ENCODE results near the gene SPG7. TPM values are rescaled to one million over a fixed set of nuclear protein-coding genes. Genes with fewer than 3 reads are reported as not detected.

Gene SPG7
- total RNA-seq, 1 experiment from 2014 or later = 160 TPM

- Histone ChIP-seq H4K20me1 (ENCODE audit: insufficient read depth) (no peaks in the 10 kb centered on the region), H3K9me2 (ENCODE audit: insufficient read depth) (no peaks in the 10 kb centered on the region), H3K4me2 (peak overlapping the region; percentile 89; the same call in 1 of the 2 replicates), H3K4me3 (no peak overlapping the region), H3F3A (ENCODE audit: insufficient read depth, low read depth) (peaks cover 43% of the 10 kb centered on the region), H2AFZ (no peak overlapping the region), H3K36me3 (ENCODE audit: low read depth) (peaks cover 6% of the 10 kb centered on the region; the same call in 1 of the 2 replicates), H3K9me3 (ENCODE audit: insufficient read depth, low read depth) (no peaks in the 10 kb centered on the region), H3K27ac (no peak overlapping the region), H3K79me2 (ENCODE audit: low read depth) (peaks cover 9% of the 10 kb centered on the region; the same call in 1 of the 2 replicates), H3K4me1 (replicated peaks; ENCODE audit: insufficient read depth) (peaks cover 21% of the 10 kb centered on the region), H3K27me3 (ENCODE audit: insufficient read depth, low read depth) (no peaks in the 10 kb centered on the region)
- DNase-seq = peak in 1 of 2 experiments; percentile 17
- BruUV-seq (replicated peaks) = no TSS peak
- POLR2A ChIA-PET (ENCODE audit: unreplicated experiment) = no interaction called here
- intact Hi-C loops (cut with micrococcal nuclease; ENCODE audit: unreplicated experiment) = no loop called here
- CTCF ChIA-PET = no interaction called here
- TF ChIP-seq EZH2 (IDR thresholded peaks at IDR 0.05; ENCODE audit: low read depth) (no peak), CTCF (conservative IDR thresholded peaks at IDR 0.05) (no peak)
These were observed 69.0 kb downstream of the SPG7 start for GRCh38 chr16:89577055-89577759.

- TF ChIP-seq CTCF (conservative IDR thresholded peaks at IDR 0.05) (no peak), EZH2 (IDR thresholded peaks at IDR 0.05; ENCODE audit: low read depth) (no peak)
- H4K20me1 ChIP-seq (ENCODE audit: insufficient read depth) = no peaks in the 10 kb centered on the region
- intact Hi-C loops (cut with micrococcal nuclease; ENCODE audit: unreplicated experiment) = no loop called here
- DNase-seq = peak in 1 of 2 experiments; percentile 6
- peaks cover 9% of the 10 kb centered on the region; the same call in 1 of the 2 replicates for H3K79me2 ChIP-seq (ENCODE audit: low read depth)
- H3K36me3 ChIP-seq (ENCODE audit: low read depth) = peaks cover 6% of the 10 kb centered on the region; the same call in 1 of the 2 replicates
- peaks cover 44% of the 10 kb centered on the region for H3F3A ChIP-seq (ENCODE audit: insufficient read depth, low read depth)
- ChIA-PET CTCF (no interaction called here), POLR2A (ENCODE audit: unreplicated experiment) (no interaction called here)
- no peaks in the 10 kb centered on the region for H3K27me3 ChIP-seq (ENCODE audit: insufficient read depth, low read depth)
- H3K4me3 ChIP-seq = no peak overlapping the region
- peaks cover 29% of the 10 kb centered on the region for H3K4me1 ChIP-seq (replicated peaks; ENCODE audit: insufficient read depth)
- no peak overlapping the region for H3K4me2 ChIP-seq
- H3K27ac ChIP-seq = no peak overlapping the region
- H2AFZ ChIP-seq = no peak overlapping the region
- no TSS peak for BruUV-seq (replicated peaks)
- no peaks in the 10 kb centered on the region for H3K9me3 ChIP-seq (ENCODE audit: insufficient read depth, low read depth)
- H3K9me2 ChIP-seq (ENCODE audit: insufficient read depth) = no peaks in the 10 kb centered on the region
These were observed 71.1 kb downstream of the SPG7 start for GRCh38 chr16:89579351-89579750.

- Histone ChIP-seq H3K4me3 (no peak overlapping the region), H3K79me2 (ENCODE audit: low read depth) (peaks cover 5% of the 10 kb centered on the region; the same call in 1 of the 2 replicates), H3K27me3 (ENCODE audit: insufficient read depth, low read depth) (no peaks in the 10 kb centered on the region), H3K4me1 (replicated peaks; ENCODE audit: insufficient read depth) (peaks cover 28% of the 10 kb centered on the region), H3K9me2 (ENCODE audit: insufficient read depth) (no peaks in the 10 kb centered on the region), H3K4me2 (peak overlapping the region; percentile 47), H2AFZ (no peak overlapping the region), H4K20me1 (ENCODE audit: insufficient read depth) (no peaks in the 10 kb centered on the region), H3K36me3 (ENCODE audit: low read depth) (peaks cover 6% of the 10 kb centered on the region; the same call in 1 of the 2 replicates), H3K9me3 (ENCODE audit: insufficient read depth, low read depth) (no peaks in the 10 kb centered on the region), H3F3A (ENCODE audit: insufficient read depth, low read depth) (peaks cover 44% of the 10 kb centered on the region), H3K27ac (peak overlapping the region; percentile 61)
- intact Hi-C loops (cut with micrococcal nuclease; ENCODE audit: unreplicated experiment) = no loop called here
- no peak for TF ChIP-seq CTCF (conservative IDR thresholded peaks at IDR 0.05)
- no peak for TF ChIP-seq EZH2 (IDR thresholded peaks at IDR 0.05; ENCODE audit: low read depth)
- peak; percentile 78 to 87 for DNase-seq
- ChIA-PET CTCF (interaction anchor here (0.6 to 1.0 kb wide), 2 partner anchors 18 to 22 kb away, joined by 4 read pairs; no protein-coding TSS in a partner anchor), POLR2A (ENCODE audit: unreplicated experiment) (interaction anchor here (0.5 to 0.8 kb wide), 2 partner anchors 119 to 252 kb away, joined by 5 to 12 read pairs; no protein-coding TSS in a partner anchor)
- no TSS peak for BruUV-seq (replicated peaks)
These were observed 73.0 kb downstream of the SPG7 start for GRCh38 chr16:89581045-89581695.

Data from PC-9 (cell line).